HepG2 (cell line): Measurements from ENCODE around the gene UNG. TPM values are rescaled to one million over a fixed set of nuclear protein-coding genes. Genes with fewer than 3 reads are reported as not detected.

Source experiments
- ATAC-seq: fragments of 200-7000 bp; cut with Tn5 transposase; 3 replicates; pipeline ENCODE4 v1.9.1; 2020; ENCODE audit warnings: mild to moderate bottlenecking, moderate library complexity
- BruUV-seq: library from RNA; stranded (reverse); fragments of 400-500 nt; replicated peaks from 2 replicates; lab custom pipeline; 2021; lab: Mats Ljungman, UMichigan
- CTCF ChIA-PET: fragments of 300-600 bp; formaldehyde crosslinking; extraction: SDS; loops from one replicate; lab custom pipeline; 2021; ENCODE audit warnings: low total read pairs, inconsistent platforms, low intra/inter-chr PET ratio; lab: Yijun Ruan, JAX
- POLR2A ChIA-PET: fragments of 350-600 bp; sonication (Branson Sonifier 250); formaldehyde crosslinking; loops from one replicate; lab custom pipeline; 2020; ENCODE audit warnings: antibody characterized with exemption, inconsistent platforms; lab: Yijun Ruan, JAX
- DNase-seq: peaks from one replicate; pipeline ENCODE4 v3.0.0-alpha.2; 2015; ENCODE audit warnings: low spot score
- FAIRE-seq: peaks from 3 replicates; lab custom pipeline; 2011; peaks lifted over from hg19 to GRCh38; lab: Jason Lieb, UNC
- H2AFZ ChIP-seq: one replicate; pipeline ENCODE4 v1.6.1; 2011; ENCODE audit warnings: low read length, inconsistent platforms
- H3K27ac ChIP-seq: fragments of 300-600 bp; 3 replicates; pipeline ENCODE4 v1.8.0; 2011; ENCODE audit warnings: mixed run types, mild to moderate bottlenecking, mixed read lengths, low read length, inconsistent platforms; ENCODE audit not compliant: insufficient read depth; ENCODE audit errors: extremely low read length
- H3K27me3 ChIP-seq, 2 experiments: fragments of 200-600 bp in 1 of 2; 2 replicates in 1 of 2; 3 replicates in 1 of 2; pipeline versions ENCODE4 v1.6.0 to v1.8.0; 2011; ENCODE audit warnings: low read length in 2 of 2, mild to moderate bottlenecking in 2 of 2, moderate library complexity in 2 of 2, inconsistent platforms in 1 of 2; ENCODE audit not compliant: insufficient read depth in 2 of 2, control insufficient read depth in 1 of 2
- H3K36me3 ChIP-seq, 2 experiments: fragments of 200-600 bp in 1 of 2; replicated peaks in 1 of 2; 2 replicates in 1 of 2; 3 replicates in 1 of 2; pipeline versions ENCODE4 v1.5.1 to v1.8.0; 2011; ENCODE audit warnings: low read length in 2 of 2, inconsistent platforms in 1 of 2; ENCODE audit not compliant: insufficient read depth in 2 of 2, control insufficient read depth in 1 of 2
- H3K4me1 ChIP-seq: 2 replicates; pipeline ENCODE4 v1.5.1; 2012; ENCODE audit warnings: low read length, inconsistent platforms; ENCODE audit not compliant: insufficient read depth
- H3K4me2 ChIP-seq: 2 replicates; pipeline ENCODE4 v1.6.0; 2011; ENCODE audit warnings: low read depth, low read length, inconsistent platforms
- H3K4me3 ChIP-seq, 3 experiments: fragments of 200-600 bp in 1 of 3; sonication (generic), shearing (Covaris generic) in 1 of 3; replicated peaks in 1 of 3; 2 replicates each; pipeline ENCODE4 v1.5.1; 2011 to 2016; ENCODE audit warnings: low read length in 3 of 3, inconsistent platforms in 2 of 3, low read depth in 2 of 3, mild to moderate bottlenecking in 2 of 3, control low read depth in 1 of 3, mixed read lengths in 1 of 3; ENCODE audit not compliant: insufficient read depth in 1 of 3
- H3K79me2 ChIP-seq: one replicate; pipeline ENCODE4 v1.6.1; 2011; ENCODE audit warnings: low read length, inconsistent platforms; ENCODE audit not compliant: insufficient read depth
- H3K9ac ChIP-seq: 2 replicates; pipeline ENCODE4 v1.6.0; 2011; ENCODE audit warnings: mild to moderate bottlenecking, low read depth, low read length, inconsistent platforms; ENCODE audit not compliant: insufficient read depth
- H3K9me3 ChIP-seq: 2 replicates; pipeline ENCODE4 v1.5.1; 2012; ENCODE audit warnings: mild to moderate bottlenecking, low read length
- H4K20me1 ChIP-seq: 2 replicates; pipeline ENCODE4 v1.6.0; 2011; ENCODE audit warnings: inconsistent platforms, mild to moderate bottlenecking, low read length, moderate library complexity; ENCODE audit not compliant: insufficient read depth
- FOXM1 ChIP-seq: sonication (generic); formaldehyde crosslinking; IDR thresholded peaks from 2 replicates; pipeline ENCODE4 v1.5.0; 2020; ENCODE audit warnings: missing genetic modification reagents
- KAT8 ChIP-seq: IDR thresholded peaks from 2 replicates; pipeline ENCODE4 v1.6.1; 2016; ENCODE audit warnings: missing genetic modification reagents, missing compliant biosample characterization
- NCOA5 ChIP-seq: sonication (generic); formaldehyde crosslinking; IDR thresholded peaks from 2 replicates; pipeline ENCODE4 v1.4.0; 2020; ENCODE audit warnings: missing genetic modification reagents
- ZMYM2 ChIP-seq: sonication (generic); formaldehyde crosslinking; IDR thresholded peaks from 2 replicates; pipeline ENCODE4 v1.8.0; 2022; ENCODE audit warnings: mild to moderate bottlenecking, missing genetic modification reagents
- ZNF296 ChIP-seq: sonication (generic); formaldehyde crosslinking; conservative IDR thresholded peaks from 2 replicates; pipeline ENCODE4 v1.5.0; 2020; ENCODE audit warnings: mild to moderate bottlenecking, missing genetic modification reagents
- ZNF770 ChIP-seq: sonication (generic); formaldehyde crosslinking; IDR thresholded peaks from 2 replicates; pipeline ENCODE4 v1.5.0; 2020; ENCODE audit warnings: mild to moderate bottlenecking, missing genetic modification reagents
- ZSCAN30 ChIP-seq: sonication (generic); formaldehyde crosslinking; IDR thresholded peaks from 2 replicates; pipeline ENCODE4 v1.5.0; 2020; ENCODE audit warnings: mild to moderate bottlenecking, missing genetic modification reagents
- WGBS: methylation state at CpG from one replicate; pipeline ENCODE4 v1.1.6; 2017; ENCODE audit warnings: low lambda C conversion rate; 5-methylcytosine and 5-hydroxymethylcytosine counted together
- in situ Hi-C: cut with HindIII; loops from 2 replicates; pipeline ENCODE4 v1.10.0; 2017; ENCODE audit warnings: low pct_unique_long_range_greater_than_20kb; ENCODE audit not compliant: extremely low pct_ligation_motif_present
- intact Hi-C: fragments of 100-400 bp; cut with micrococcal nuclease; formaldehyde crosslinking; loops from one replicate; pipeline ENCODE4 v1.10.0; 2022; ENCODE audit not compliant: unreplicated experiment
- polyA plus RNA-seq, 8 experiments: library from polyadenylated mRNA; depleted of rRNA in 3 of 8; stranded (reverse) in 7 of 8; unstranded in 1 of 8; fragments of >200 nt; fragmentation: Illumina TruSeq in 4 of 8; extraction: Trizol in 4 of 8; gene quantifications; 2 replicates each; pipeline versions ENCODE4 v1.2.1 to v1.2.3, GENCODE V29; 2011 to 2016; ENCODE audit warnings: low read depth in 4 of 8, missing spikeins in 1 of 8, mixed read lengths in 1 of 8; ENCODE audit not compliant: insufficient read depth in 1 of 8
- total RNA-seq, 5 experiments: library from RNA; depleted of rRNA; stranded (reverse); fragments of >200 nt; fragmentation: Illumina TruSeq; extraction: Trizol; gene quantifications; 2 replicates each; pipeline ENCODE4 v1.2.3, GENCODE V29; 2016; ENCODE audit warnings: low read depth in 1 of 5

UNG gene
- total and polyA plus RNA-seq, 2 of the 13 experiments (the other 11 are each of a cell fraction or from before 2014, with no cell fraction given) = 23.3 to 114 TPM

GRCh38 chr12:109092497-109093021 is 4.8 kb upstream of the UNG start:
- peak overlapping the region; percentile 71 for H2AFZ ChIP-seq
- POLR2A ChIA-PET = interaction anchor here (0.8 to 1.4 kb wide), 4 partner anchors 8 to 40 kb away, joined by 3 to 4 read pairs (median 4); partner anchors contain the start of gene USP30
- in situ Hi-C loops = loop anchor here (5.0 to 10.0 kb wide), 2 partner anchors 140 to 208 kb away; partner anchors contain the start of gene DAO

More at GRCh38 chr12:109092497-109093021, 4.8 kb upstream of the UNG start:
- 61% methylated on average over 6 of the region's 6 CpGs for WGBS
- DNase-seq (no peak), ATAC-seq (no peak), FAIRE-seq (no peak)
- intact Hi-C loops = loop anchor here (1.0 to 10.0 kb wide), 3 partner anchors 40 to 428 kb away; partner anchors contain the start of gene USP30
- Histone ChIP-seq H4K20me1 (no peaks in the 10 kb centered on the region), H3K4me1 (peaks cover 66% of the 10 kb centered on the region), H3K4me3 (peak overlapping the region; percentile 25 to 66 (median 37)), H3K9me3 (no peaks in the 10 kb centered on the region), H3K36me3 (peaks cover 6 to 18% of the 10 kb centered on the region in 2 experiments; a peak in 4 of 5 replicates), H3K27me3 (no peaks in the 10 kb centered on the region), H3K79me2 (peaks cover 18% of the 10 kb centered on the region), H3K9ac (peak overlapping the region; percentile 63), H3K27ac (peak overlapping the region; percentile 52), H3K4me2 (peak overlapping the region; percentile 90)
- TF ChIP-seq NCOA5 (CRISPR knock-in tag) = no peak
- no peak for TF ChIP-seq ZSCAN30 (CRISPR knock-in tag)
- TF ChIP-seq ZNF770 = peak; percentile 98
- no peak for TF ChIP-seq KAT8 (CRISPR knock-in tag)
- TF ChIP-seq ZMYM2 (CRISPR knock-in tag) = no peak
- TF ChIP-seq ZNF296 = no peak
- TF ChIP-seq FOXM1 (CRISPR knock-in tag) = no peak
- CTCF ChIA-PET = interaction anchor here (1.1 to 1.9 kb wide), 3 partner anchors 22 to 208 kb away, joined by 3 to 10 read pairs (median 7); no protein-coding TSS in a partner anchor
- no TSS peak for BruUV-seq
